ENCODE data around the gene FAM20C. TPM values are rescaled to one million over a fixed set of nuclear protein-coding genes. Genes with fewer than 3 reads are reported as not detected.

The FAM20C gene
- total RNA-seq, 1 experiment from 2014 or later = 62.6 TPM

- H3K4me2 ChIP-seq (ENCODE audit: insufficient read depth, insufficient read length, low read length) = no peak overlapping the region
- H2BK120ac ChIP-seq (ENCODE audit: low read depth, low read length, poor library complexity, severe bottlenecking) = no peak overlapping the region
- H3K9ac ChIP-seq (ENCODE audit: extremely low read depth, insufficient read length, low read length) = no peak overlapping the region
- Mint-ChIP-seq H3K27me3 (ENCODE audit: low read depth) (peaks cover 21% of the 10 kb centered on the region), H3K36me3 (ENCODE audit: insufficient read depth in 1 of 3, low read depth in 3 of 3) (no peaks in the 10 kb centered on the region), H3K9me3 (no peaks in the 10 kb centered on the region), H3K27ac (peak overlapping the region in 1 of 3 experiments; percentile 79; a peak in 1 of 7 replicates), H3K4me1 (peaks cover 15 to 18% of the 10 kb centered on the region in 2 experiments), H3K4me3 (no peak overlapping the region; a peak in 1 of 5 replicates)
- no peaks in the 10 kb centered on the region for H3K79me2 ChIP-seq (ENCODE audit: insufficient read depth, low read length)
- H3K4ac ChIP-seq (ENCODE audit: low read depth, low read length) = no peak overlapping the region
- no peak overlapping the region for H2BK5ac ChIP-seq (ENCODE audit: insufficient read length, low read length)
- no peak overlapping the region for H3K27ac ChIP-seq (ENCODE audit: insufficient read length, low read depth, low read length)
- H4K8ac ChIP-seq (replicated peaks; ENCODE audit: insufficient read length, low read depth, low read length) = no peak overlapping the region
- H3K14ac ChIP-seq (ENCODE audit: insufficient read depth, low read length) = no peak overlapping the region
- H3K23ac ChIP-seq (ENCODE audit: insufficient read length, low read depth, low read length) = no peak overlapping the region
- H2BK12ac ChIP-seq (ENCODE audit: insufficient read length, low read depth, low read length) = no peak overlapping the region
- no peaks in the 10 kb centered on the region for H3K9me3 ChIP-seq (ENCODE audit: control insufficient read depth, low read depth, low read length)
- H3K27me3 ChIP-seq (ENCODE audit: insufficient read depth, low read length) = no peaks in the 10 kb centered on the region
- H4K91ac ChIP-seq (ENCODE audit: insufficient read length, low read depth, low read length) = no peak overlapping the region
- H2BK15ac ChIP-seq (ENCODE audit: low read depth, low read length) = no peak overlapping the region
- H2AK5ac ChIP-seq (ENCODE audit: insufficient read length, low read length) = no peak overlapping the region
- H3K56ac ChIP-seq (ENCODE audit: insufficient read length, low read depth, low read length) = no peak overlapping the region
- no peak overlapping the region for H4K5ac ChIP-seq (ENCODE audit: insufficient read length, low read depth, low read length)
- H3T11ph ChIP-seq (ENCODE audit: low read length) = no peak overlapping the region
- no peak overlapping the region for H2AFZ ChIP-seq (ENCODE audit: low read length)
- no peak for TF ChIP-seq CTCF (conservative IDR thresholded peaks at IDR 0.05)
- H3K79me1 ChIP-seq (ENCODE audit: insufficient read depth, low read depth, low read length, poor library complexity, severe bottlenecking) = no peaks in the 10 kb centered on the region
- no peak for DNase-seq
- H4K20me1 ChIP-seq (ENCODE audit: control insufficient read depth, insufficient read depth, insufficient read length) = no peaks in the 10 kb centered on the region
- H3K4me1 ChIP-seq (ENCODE audit: insufficient read depth, low read length) = no peaks in the 10 kb centered on the region
- H3K18ac ChIP-seq (ENCODE audit: insufficient read length, low read depth, low read length) = no peak overlapping the region
- H3K23me2 ChIP-seq (ENCODE audit: insufficient read length, low read depth, low read length, poor library complexity, severe bottlenecking) = no peaks in the 10 kb centered on the region
- H2BK20ac ChIP-seq (ENCODE audit: low read depth, low read length, poor library complexity, severe bottlenecking) = no peak overlapping the region
- no CpG with 5 or more reads among the region's 50 CpGs for WGBS (ENCODE audit: extremely low coverage, insufficient read length, low lambda C conversion rate)
Measured at GRCh38 chr7:159370-160270, 32.8 kb upstream of the FAM20C start.
